GM18870 (cell line): ENCODE measurements around the gene QSOX1.

Experiments
- ATAC-seq: cut with Tn5 transposase; IDR thresholded peaks from one replicate; pipeline ENCODE4 v1.9.1; 2021; ENCODE audit warnings: moderate library complexity; ENCODE audit not compliant: unreplicated experiment

Gene QSOX1

GRCh38 chr1:180211156-180211859, 56.6 kb downstream of the QSOX1 start:
- no peak for ATAC-seq

DNA sequence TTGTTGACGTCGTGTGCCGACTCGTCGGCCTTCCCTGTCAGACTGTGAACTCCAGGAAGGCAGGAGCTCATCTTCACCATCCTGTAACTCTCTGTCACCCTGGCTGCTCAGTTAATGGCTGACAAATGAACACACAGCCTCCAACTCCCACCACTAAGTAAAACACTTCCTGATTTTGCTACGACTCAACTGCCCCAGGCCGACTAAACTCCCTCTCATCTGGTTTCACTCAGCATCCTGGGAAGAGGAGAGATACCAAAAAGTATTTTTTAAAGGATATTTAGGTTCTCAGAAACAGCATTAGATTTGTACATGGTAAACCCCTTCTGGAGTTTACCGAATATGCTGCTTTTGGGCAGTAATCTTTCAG, 57.2 kb downstream of the QSOX1 start:
- ATAC-seq = no peak

GRCh38 chr1:180213401-180214170, 58.9 kb downstream of the QSOX1 start:
- no peak for ATAC-seq

- no peak for ATAC-seq
These were observed 61.4 kb downstream of the QSOX1 start for GRCh38 chr1:180215856-180216625.

DNA sequence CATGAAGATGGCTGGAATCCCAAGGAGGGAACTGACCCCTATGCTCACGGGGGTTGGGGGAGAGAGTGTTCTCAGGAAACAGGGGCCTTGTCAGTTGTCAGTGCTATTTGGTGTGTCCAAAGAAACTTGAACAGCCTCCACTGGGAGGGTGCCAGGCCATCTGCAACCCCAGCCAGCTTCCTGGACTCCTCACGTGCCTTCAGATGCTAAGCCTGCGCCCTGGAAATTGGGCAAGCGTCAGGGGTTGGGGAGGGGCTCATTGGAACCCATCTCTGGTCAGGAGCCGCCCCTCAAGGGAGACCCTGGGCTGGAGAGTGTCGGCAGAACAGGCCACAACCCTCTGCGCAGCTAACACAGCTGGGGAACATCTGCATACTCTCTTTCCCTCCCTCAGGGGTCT, 62.3 kb downstream of the QSOX1 start:
- no peak for ATAC-seq

DNA sequence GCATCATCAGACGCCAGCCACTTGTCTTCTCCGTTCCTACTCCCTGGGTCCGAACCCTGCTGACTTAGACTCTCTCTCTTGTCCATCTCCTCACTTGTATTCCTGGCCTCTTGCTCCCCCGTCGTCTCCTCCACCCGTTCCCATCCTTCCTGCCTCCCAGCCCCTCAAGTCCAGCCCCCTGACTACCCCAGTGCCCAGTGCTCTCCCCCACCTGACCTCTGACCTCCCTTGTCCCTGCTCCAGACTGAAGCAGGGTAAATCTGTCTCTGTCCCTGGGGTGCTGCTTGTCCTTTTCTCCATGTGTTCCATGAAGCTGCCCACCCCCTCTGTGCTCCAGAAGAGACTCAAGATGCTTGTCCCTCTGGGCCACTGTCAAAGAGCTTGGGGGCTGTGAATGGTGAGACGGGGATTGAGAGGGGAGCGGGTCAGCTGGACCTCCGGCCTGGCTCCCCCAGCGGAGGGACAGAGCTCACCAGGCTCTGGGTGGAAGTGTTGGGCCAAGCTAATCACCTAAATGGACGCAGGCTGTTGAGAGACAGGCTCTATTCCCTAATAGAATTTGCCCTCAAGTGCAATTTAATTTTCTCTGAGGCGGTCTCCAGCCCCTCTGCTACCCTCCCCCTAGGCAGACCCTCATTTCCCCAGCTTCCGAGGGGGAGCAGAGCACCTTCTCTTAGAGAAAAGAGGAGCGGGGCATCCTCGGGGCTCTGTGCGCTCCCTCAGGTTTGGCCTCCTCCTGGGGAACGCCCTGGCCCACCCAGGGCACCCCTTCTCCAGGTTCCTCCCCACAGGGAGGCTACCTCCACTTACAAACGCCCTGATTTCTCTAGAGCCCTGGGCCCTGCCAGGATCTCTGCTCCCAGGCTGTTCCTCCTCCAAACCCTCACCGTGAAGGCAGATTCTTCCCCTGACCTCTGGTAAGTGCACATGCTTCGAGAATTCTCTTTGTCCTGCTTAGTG, 64.4 kb downstream of the QSOX1 start:
- ATAC-seq = no peak

GRCh38 chr1:180219776-180220175, 65.1 kb downstream of the QSOX1 start:
- no peak for ATAC-seq

- ATAC-seq = no peak
These were observed 66.8 kb downstream of the QSOX1 start for GRCh38 chr1:180221462-180221861.

DNA sequence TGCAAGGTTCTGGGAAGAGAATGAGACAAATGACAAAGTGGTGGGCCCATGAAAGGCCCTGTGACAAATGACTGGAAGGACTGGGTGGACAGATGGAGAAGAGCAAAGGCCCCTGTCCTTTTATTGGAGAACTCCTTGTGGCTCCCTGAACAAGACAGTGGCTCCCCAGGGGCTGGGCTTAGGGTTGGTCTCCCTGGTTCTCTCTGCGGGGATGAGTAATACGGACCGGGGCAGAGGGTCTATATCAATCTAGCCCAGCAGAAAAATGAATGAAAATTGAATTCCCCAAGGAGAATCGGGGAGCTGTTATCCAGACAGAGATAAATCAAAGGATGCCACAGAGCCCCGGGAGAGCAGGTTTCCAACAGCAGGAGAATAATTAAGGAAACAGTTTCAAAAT, 70.2 kb downstream of the QSOX1 start:
- ATAC-seq = no peak

- ATAC-seq = no peak
These were observed 70.7 kb downstream of the QSOX1 start for GRCh38 chr1:180225403-180225802.

GRCh38 chr1:180227861-180228647, 73.4 kb downstream of the QSOX1 start:
- ATAC-seq = no peak

DNA sequence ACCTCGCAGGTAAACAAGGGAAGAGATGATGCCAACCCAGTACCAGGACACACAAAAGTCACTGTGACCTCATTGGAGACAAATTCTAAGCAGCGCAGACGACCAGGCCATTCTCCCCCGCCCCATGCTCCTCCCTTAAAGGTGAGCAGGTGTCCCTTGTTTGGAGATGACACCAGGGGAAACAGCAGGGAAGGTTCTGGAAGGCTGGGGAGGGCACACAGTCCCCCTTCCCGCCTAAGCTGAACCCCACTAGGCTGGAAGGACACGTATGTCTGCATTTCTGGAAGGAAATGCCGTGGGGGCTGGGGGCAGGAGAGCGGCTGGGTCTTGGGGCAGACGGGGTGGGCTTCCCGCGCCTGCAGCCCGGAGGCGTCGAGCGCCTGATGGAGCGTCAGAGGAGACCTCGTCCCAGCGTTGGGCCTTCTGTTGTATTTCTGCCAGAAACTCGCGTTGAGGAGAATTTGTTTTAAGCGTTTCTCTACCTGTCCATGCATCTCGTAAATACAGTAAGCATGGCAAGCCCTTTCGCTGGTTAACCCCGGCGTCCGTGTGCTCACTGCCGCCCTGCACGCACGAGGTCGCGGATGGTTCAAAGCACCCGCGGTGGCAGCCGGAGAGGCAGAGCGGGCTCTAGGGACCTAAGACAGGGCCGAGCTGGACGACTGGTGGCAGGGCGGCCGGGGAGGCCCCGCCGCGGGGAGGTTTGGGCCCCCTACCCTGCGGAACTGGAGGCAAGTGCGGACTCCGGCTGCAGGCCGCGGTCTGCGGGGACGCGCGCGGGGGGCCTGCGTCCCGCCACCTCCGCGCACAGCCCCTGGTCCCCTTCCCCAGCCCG, 74.2 kb downstream of the QSOX1 start:
- no peak for ATAC-seq

DNA sequence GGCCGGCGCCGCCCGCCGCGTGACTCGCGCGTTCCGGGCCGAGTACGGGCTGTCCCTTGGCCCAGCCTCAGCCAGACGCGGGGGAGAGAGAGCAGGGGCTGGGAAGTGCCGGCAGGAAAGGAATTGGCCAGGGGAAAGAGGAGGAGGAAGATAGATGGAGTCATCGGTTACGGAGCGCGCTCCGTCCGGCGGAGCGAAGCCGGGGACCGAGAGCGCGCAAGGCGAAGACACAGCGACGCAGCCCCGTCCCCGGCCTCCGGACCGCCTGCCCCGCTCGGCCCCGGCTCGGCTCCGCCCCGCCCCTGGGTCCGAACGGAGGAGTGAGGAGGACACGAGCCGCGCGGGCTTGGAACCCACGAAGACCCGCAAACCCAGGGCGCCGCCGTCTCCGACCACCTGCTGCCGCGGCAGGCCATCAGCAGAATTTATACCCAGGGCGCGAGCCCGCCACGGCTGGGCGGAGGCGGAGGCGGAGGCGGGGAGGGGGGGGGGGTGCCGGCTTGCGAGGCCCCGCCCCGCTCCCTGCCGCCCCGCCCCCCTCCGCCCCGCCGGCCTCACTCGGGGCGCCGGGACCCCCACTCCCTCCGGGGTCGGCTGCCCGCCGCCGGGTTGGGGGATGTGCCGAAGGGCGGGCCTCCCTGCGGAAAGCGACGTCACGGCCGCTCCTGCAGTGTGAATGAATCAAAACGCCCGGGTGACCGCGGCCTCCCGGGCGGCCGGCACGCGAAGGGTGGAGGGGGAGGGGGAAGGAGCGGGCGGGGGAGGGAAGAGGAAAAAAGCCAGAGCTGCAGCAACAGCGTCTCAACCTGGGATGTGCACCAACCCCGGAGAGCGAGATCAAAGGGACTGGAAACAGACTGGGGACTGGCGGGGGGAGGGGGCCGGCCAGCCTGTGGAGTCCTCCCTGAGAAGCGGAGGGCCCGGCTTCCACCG, 75.1 kb downstream of the QSOX1 start, which contains the start of gene LHX4:
LHX4 (plus strand) TSS at position 782 of the 933 bp plus-strand sequence. CDS start 266 bp downstream, outside the sequence.
- no peak for ATAC-seq

- ATAC-seq = no peak
These were observed 75.7 kb downstream of the QSOX1 start for GRCh38 chr1:180230416-180230790.

GRCh38 chr1:180230791-180231505, 76.3 kb downstream of the QSOX1 start:
- no peak for ATAC-seq

DNA sequence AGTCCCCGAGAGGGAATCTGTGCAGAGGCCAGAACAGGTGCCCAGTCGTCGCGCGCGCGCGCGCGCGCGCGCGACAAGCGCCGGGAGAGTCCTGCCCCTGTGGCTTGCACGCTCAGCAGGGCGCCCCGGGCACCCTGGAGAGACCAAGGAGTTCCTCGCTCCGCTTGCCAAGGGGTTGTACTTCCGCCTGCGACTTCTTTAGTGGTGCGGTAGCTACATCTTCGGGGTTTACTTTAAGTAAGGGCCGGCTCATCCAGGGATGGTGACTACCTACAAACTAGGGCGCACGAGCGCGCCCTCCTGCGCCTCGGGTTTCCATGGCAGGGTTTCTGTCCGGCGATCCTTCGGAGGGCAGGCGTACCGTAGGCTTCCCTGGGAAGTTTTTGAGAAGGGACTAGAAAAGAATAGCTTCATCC, 76.8 kb downstream of the QSOX1 start:
- ATAC-seq = no peak

- ATAC-seq = no peak
These were observed 77.3 kb downstream of the QSOX1 start for GRCh38 chr1:180231936-180232335.
